Caco-2 (cell line): Measurements from ENCODE around the gene GRIN3B. TPM values are rescaled to one million over a fixed set of nuclear protein-coding genes. Genes with fewer than 3 reads are reported as not detected.

Experiments used
- BruUV-seq: library from RNA; stranded (reverse); fragments of 400-500 nt; replicated peaks from 2 replicates; lab custom pipeline; 2021; lab: Mats Ljungman, UMichigan
- CTCF ChIA-PET: fragments of 300-600 bp; sonication (Branson Sonifier 250); formaldehyde crosslinking; loops from one replicate; lab custom pipeline; 2022; ENCODE audit warnings: antibody characterized with exemption; lab: Charles Lee
- POLR2A ChIA-PET: fragments of 300-600 bp; sonication (Branson Sonifier 250); formaldehyde crosslinking; loops from one replicate; lab custom pipeline; 2022; ENCODE audit warnings: antibody characterized with exemption; lab: Charles Lee
- DNase-seq, 2 experiments: peaks; one replicate each; pipeline versions ENCODE4 v3.0.0 to v3.0.0-alpha.2; 2020 to 2022
- H3K27me3 ChIP-seq: replicated peaks from 2 replicates; pipeline ENCODE4 v1.6.0; 2011; ENCODE audit warnings: low read length; ENCODE audit not compliant: control insufficient read depth, insufficient read depth
- H3K36me3 ChIP-seq: 2 replicates; pipeline ENCODE4 v1.5.1; 2011; ENCODE audit warnings: low read length; ENCODE audit not compliant: control insufficient read depth, insufficient read depth
- H3K4me1 ChIP-seq: fragments of 250-450 bp; sonication (Bioruptor Pico); 2 replicates; pipeline ENCODE4 v1.5.1; 2020; ENCODE audit warnings: mild to moderate bottlenecking
- H3K4me3 ChIP-seq: 2 replicates; pipeline ENCODE4 v1.5.1; 2011; ENCODE audit warnings: low read depth, mild to moderate bottlenecking, control low read depth, low read length
- H3K9me3 ChIP-seq: fragments of 250-450 bp; sonication (Bioruptor Pico); 2 replicates; pipeline ENCODE4 v1.5.1; 2020; ENCODE audit warnings: mild to moderate bottlenecking, moderate library complexity
- H3K27ac Mint-ChIP-seq: one replicate; pipeline ENCODE4 v1.8.0; 2022; ENCODE audit warnings: mixed read lengths; ENCODE audit not compliant: unreplicated experiment
- H3K27me3 Mint-ChIP-seq: one replicate; pipeline ENCODE4 v1.8.0; 2022; ENCODE audit warnings: mixed read lengths; ENCODE audit not compliant: insufficient read depth, unreplicated experiment
- H3K36me3 Mint-ChIP-seq: one replicate; pipeline ENCODE4 v1.8.0; 2022; ENCODE audit warnings: mild to moderate bottlenecking, mixed read lengths; ENCODE audit not compliant: insufficient read depth, unreplicated experiment
- H3K4me1 Mint-ChIP-seq: one replicate; pipeline ENCODE4 v1.8.0; 2022; ENCODE audit warnings: low read depth, mixed read lengths; ENCODE audit not compliant: unreplicated experiment
- H3K4me3 Mint-ChIP-seq: one replicate; pipeline ENCODE4 v1.8.0; 2022; ENCODE audit warnings: mild to moderate bottlenecking, moderate library complexity, mixed read lengths; ENCODE audit not compliant: unreplicated experiment
- H3K9me3 Mint-ChIP-seq: one replicate; pipeline ENCODE4 v1.8.0; 2022; ENCODE audit warnings: mixed read lengths; ENCODE audit not compliant: unreplicated experiment
- intact Hi-C: fragments of 100-400 bp; cut with micrococcal nuclease; formaldehyde crosslinking; loops from one replicate; pipeline ENCODE4 v1.10.0; 2022; ENCODE audit not compliant: unreplicated experiment
- total RNA-seq: library from RNA; stranded (reverse); gene quantifications from 2 replicates; pipeline ENCODE4 v1.2.3, GENCODE V29; 2022
- TF ChIP-seq, protein P1 (sequence below), 2 experiments: fragments of 200-600 bp in 1 of 2; IDR thresholded peaks; 1 replicate in 1 of 2; 2 replicates in 1 of 2; pipeline versions ENCODE4 v1.5.1 to v1.8.0; 2011 to 2022; ENCODE audit warnings: antibody characterized with exemption in 1 of 2, control low read depth in 1 of 2, inconsistent platforms in 1 of 2, low read depth in 1 of 2, low read length in 1 of 2, mild to moderate bottlenecking in 1 of 2, moderate library complexity in 1 of 2; ENCODE audit not compliant: insufficient read depth in 1 of 2, severe bottlenecking in 1 of 2, unreplicated experiment in 1 of 2

GRIN3B gene
- total RNA-seq, 1 experiment from 2014 or later = 0.41 TPM

DNA sequence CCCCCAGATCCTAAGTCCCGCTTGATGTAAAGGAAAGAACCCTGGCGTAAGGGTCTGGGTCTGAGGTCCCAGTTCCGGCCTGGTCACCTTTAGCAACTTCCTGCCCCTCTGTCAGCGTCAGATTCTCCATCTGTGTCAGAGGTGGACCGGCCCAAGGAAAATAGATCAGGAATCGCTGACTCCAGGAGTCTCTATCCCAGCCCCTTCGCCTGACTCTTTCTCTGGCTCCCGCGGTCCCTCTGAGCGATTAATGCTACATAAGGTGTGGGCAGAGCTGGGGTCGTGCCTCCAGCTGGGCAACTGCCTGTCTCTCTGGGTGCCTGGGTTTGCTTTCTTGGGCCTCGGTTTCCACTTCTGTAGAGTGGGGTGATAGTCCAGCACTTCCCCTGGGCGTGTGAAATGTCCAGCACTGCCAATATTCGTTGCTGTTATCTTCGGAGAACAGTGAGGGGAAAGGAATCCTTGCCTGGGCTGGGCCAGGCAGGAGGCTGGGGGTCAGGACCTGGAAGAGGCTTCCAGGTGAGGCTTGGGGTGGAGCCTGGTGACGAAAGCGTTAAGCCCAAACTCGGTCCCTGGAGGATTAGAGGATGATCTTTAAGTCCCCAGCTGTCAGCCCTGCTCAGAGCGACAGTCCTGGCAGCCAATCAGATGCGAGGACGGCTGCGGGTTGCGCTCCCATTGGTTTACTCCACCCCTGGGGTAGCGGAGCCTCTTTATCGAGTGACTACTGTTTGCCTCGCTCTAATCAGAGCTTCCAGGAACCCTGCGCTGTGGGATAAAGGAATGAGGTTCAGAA is 40.5 kb downstream of the GRIN3B start:
- Mint-ChIP-seq H3K36me3 (peaks cover 66% of the 10 kb centered on the region), H3K27me3 (no peaks in the 10 kb centered on the region), H3K27ac (peak overlapping the region; percentile 91), H3K4me1 (no peaks in the 10 kb centered on the region), H3K9me3 (no peaks in the 10 kb centered on the region), H3K4me3 (peak overlapping the region; percentile 91)
- POLR2A ChIA-PET = interaction anchor here (1.0 to 2.4 kb wide), 8 partner anchors 12 to 229 kb away, joined by 3 to 21 read pairs (median 6); partner anchors contain the start of genes CIRBP, CNN2 and RNU6-2
- Histone ChIP-seq H3K4me3 (peak overlapping the region; percentile 78), H3K36me3 (peaks cover 2% of the 10 kb centered on the region), H3K9me3 (no peaks in the 10 kb centered on the region), H3K4me1 (peaks cover 10% of the 10 kb centered on the region), H3K27me3 (no peaks in the 10 kb centered on the region)
- TSS peak; percentile 12 for BruUV-seq
- CTCF ChIA-PET = interaction anchor here (0.5 to 0.6 kb wide), 3 partner anchors 22 to 136 kb away, joined by 3 read pairs; no protein-coding TSS in a partner anchor
- intact Hi-C loops = loop anchor here (1.0 to 2.0 kb wide), 3 partner anchors 12 to 24 kb away; partner anchors contain the start of genes RNU6-2 and TMEM259
- TF ChIP-seq, protein P1, sequence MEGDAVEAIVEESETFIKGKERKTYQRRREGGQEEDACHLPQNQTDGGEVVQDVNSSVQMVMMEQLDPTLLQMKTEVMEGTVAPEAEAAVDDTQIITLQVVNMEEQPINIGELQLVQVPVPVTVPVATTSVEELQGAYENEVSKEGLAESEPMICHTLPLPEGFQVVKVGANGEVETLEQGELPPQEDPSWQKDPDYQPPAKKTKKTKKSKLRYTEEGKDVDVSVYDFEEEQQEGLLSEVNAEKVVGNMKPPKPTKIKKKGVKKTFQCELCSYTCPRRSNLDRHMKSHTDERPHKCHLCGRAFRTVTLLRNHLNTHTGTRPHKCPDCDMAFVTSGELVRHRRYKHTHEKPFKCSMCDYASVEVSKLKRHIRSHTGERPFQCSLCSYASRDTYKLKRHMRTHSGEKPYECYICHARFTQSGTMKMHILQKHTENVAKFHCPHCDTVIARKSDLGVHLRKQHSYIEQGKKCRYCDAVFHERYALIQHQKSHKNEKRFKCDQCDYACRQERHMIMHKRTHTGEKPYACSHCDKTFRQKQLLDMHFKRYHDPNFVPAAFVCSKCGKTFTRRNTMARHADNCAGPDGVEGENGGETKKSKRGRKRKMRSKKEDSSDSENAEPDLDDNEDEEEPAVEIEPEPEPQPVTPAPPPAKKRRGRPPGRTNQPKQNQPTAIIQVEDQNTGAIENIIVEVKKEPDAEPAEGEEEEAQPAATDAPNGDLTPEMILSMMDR (IDR thresholded peaks at IDR 0.05; ENCODE audit: insufficient read depth in 1 of 2, low read depth in 1 of 2, low read length in 1 of 2, severe bottlenecking in 1 of 2, unreplicated experiment in 1 of 2) = no peak
- peak; percentile 94 to 98 for DNase-seq

DNA sequence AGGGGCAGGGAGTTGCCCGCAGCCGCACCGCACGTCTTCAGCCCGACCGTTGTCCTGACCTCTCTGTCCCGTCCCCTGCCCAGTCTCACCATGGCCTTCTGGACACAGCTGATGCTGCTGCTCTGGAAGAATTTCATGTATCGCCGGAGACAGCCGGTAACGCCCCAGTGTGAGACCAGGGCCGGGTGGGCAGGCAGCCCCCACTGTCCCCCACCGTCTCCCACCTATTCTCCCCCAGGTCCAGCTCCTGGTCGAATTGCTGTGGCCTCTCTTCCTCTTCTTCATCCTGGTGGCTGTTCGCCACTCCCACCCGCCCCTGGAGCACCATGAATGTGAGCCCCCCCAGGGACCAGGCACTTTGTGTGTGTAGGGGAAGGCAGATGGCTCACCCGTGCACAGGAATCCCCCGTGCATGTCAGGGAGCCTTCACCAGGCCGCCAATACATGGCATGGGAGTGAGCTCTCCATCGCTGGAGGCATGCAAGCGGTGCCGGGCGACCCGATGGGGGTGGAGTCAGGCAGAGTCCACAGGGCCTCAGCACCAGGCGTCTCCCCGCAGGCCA is 41.1 kb downstream of the GRIN3B start:
- no peaks in the 10 kb centered on the region for H3K4me1 Mint-ChIP-seq
- no peak overlapping the region for H3K27ac Mint-ChIP-seq
- TF ChIP-seq, protein P1 (IDR thresholded peaks at IDR 0.05; ENCODE audit: insufficient read depth in 1 of 2, low read depth in 1 of 2, low read length in 1 of 2, severe bottlenecking in 1 of 2, unreplicated experiment in 1 of 2) = no peak
- ChIA-PET POLR2A (interaction anchor here (1.0 to 2.4 kb wide), 4 partner anchors 13 to 228 kb away, joined by 4 to 21 read pairs (median 6); partner anchors contain the start of genes CIRBP and RNU6-2), CTCF (interaction anchor here (0.5 to 0.6 kb wide), 3 partner anchors 45 to 136 kb away, joined by 3 read pairs; no protein-coding TSS in a partner anchor)
- H3K27me3 Mint-ChIP-seq = no peaks in the 10 kb centered on the region
- no peaks in the 10 kb centered on the region for H3K9me3 ChIP-seq
- peak overlapping the region; percentile 91 for H3K4me3 Mint-ChIP-seq
- peaks cover under 1% of the 10 kb centered on the region for H3K36me3 ChIP-seq
- peaks cover 60% of the 10 kb centered on the region for H3K36me3 Mint-ChIP-seq
- no peak for DNase-seq
- intact Hi-C loops = loop anchor here (1.0 to 2.0 kb wide), 2 partner anchors 21 to 23 kb away; partner anchors contain the start of genes RNU6-2 and TMEM259
- no peaks in the 10 kb centered on the region for H3K9me3 Mint-ChIP-seq
- H3K4me1 ChIP-seq = peaks cover 10% of the 10 kb centered on the region
- peak overlapping the region; percentile 27 for H3K4me3 ChIP-seq
- BruUV-seq = no TSS peak
- H3K27me3 ChIP-seq = no peaks in the 10 kb centered on the region
